Measurements from ENCODE around the gene RCAN2.

Gene RCAN2

GRCh38 chr6:46204880-46205650, 286.2 kb downstream of the RCAN2 start:
- DNase-seq = no peak

- DNase-seq = no peak
Measured at GRCh38 chr6:46203391-46204177, 287.7 kb downstream of the RCAN2 start.

- no peak for DNase-seq
Measured at GRCh38 chr6:46201702-46202101, 289.5 kb downstream of the RCAN2 start.

- DNase-seq = no peak
Measured at GRCh38 chr6:46199387-46199786, 291.9 kb downstream of the RCAN2 start.

- DNase-seq = peak; percentile 43
Measured at GRCh38 chr6:46191961-46192360, 299.3 kb downstream of the RCAN2 start.

GRCh38 chr6:46190889-46191288, 300.4 kb downstream of the RCAN2 start:
- DNase-seq = no peak

- DNase-seq = no peak
Measured at GRCh38 chr6:46189726-46190125, 301.5 kb downstream of the RCAN2 start.

GRCh38 chr6:46186583-46186982, 304.7 kb downstream of the RCAN2 start:
- DNase-seq = no peak

- peak; percentile 39 for DNase-seq
Measured at GRCh38 chr6:46184114-46184513, 307.1 kb downstream of the RCAN2 start.

- DNase-seq = no peak
Measured at GRCh38 chr6:46175976-46176375, 315.3 kb downstream of the RCAN2 start.

- DNase-seq = no peak
Measured at GRCh38 chr6:46175446-46175845, 315.8 kb downstream of the RCAN2 start.

- DNase-seq = no peak
Measured at GRCh38 chr6:46174904-46175303, 316.3 kb downstream of the RCAN2 start.

GRCh38 chr6:46172176-46172575, 319.1 kb downstream of the RCAN2 start:
- DNase-seq = no peak
